Esophagus muscularis mucosa (tissue), 3 donors: ENCODE measurements around the gene SFRP2.

Experiments used
- CTCF ChIP-seq, 3 experiments: fragments of 200-600 bp in 2 of 3; fragments of 450-650 bp in 1 of 3; sonication (generic) in 2 of 3; IDR thresholded peaks; one replicate each; pipeline ENCODE4 v1.5.1; 2017 to 2019; ENCODE audit warnings: antibody characterized with exemption in 3 of 3, mild to moderate bottlenecking in 2 of 3, moderate library complexity in 1 of 3
- POLR2A ChIP-seq: fragments of 450-650 bp; IDR thresholded peaks from one replicate; pipeline ENCODE4 v1.6.1; 2017; ENCODE audit warnings: antibody characterized with exemption, moderate library complexity, mild to moderate bottlenecking, low read depth

DNA sequence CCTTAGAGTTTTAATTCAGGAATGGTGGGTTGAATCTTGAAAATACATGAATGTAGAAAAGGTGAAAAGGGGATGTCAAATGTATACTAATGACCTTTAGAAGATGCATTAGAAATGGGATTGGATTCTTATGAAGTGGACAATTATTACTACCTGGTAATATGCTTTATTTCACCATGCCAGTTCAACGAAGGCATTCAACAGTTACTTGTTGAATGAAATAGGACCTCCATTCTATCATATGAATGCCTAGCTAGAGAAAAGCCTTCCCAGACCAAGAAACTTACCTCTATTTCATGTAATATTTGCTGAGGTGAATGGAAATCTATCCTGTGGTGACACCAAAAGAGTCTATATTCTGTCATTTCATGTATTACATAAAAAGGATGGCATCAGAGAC is 34.6 kb upstream of the SFRP2 start:
- TF ChIP-seq CTCF (IDR thresholded peaks at IDR 0.05) (no peak), POLR2A (no peak)
